COLO668 (cell line): ENCODE measurements around the gene MBTPS2.

Experiments
- DNase-seq: peaks from one replicate; lab custom pipeline; 2025; ENCODE audit not compliant: unreplicated experiment; lab: John Stamatoyannopoulos, UW

Gene MBTPS2

DNA sequence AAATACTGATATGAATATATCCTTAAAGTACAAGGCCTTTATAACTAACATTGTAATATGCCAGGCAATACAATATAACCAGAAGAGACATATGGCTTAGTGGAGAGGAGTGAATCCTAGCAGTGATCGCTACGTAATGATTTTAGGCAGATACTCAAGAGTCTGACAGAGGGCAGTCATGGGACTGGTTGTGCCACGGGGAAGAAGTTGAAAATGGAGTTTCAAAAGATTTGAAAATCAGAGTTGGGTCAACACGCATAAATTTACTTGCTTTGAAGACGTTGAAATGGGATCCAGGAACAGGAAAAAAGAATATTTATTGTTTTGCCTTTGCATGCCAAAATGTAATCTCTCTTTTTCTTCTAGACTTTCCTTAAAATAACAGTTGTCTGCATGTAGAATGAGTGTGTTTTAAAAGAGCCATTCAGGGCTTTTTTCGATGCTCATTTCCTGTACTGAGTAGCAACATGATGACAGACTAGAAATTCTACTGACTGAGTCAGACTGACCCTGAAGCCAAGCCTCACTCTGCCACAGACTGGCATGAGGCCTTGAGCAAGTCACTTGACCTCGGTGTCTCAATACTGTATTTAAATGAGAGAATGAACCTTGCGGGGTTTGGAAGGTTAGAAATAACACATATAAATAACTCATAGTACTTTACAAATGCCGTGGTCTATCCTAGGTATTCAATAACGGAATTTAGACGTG, 93.0 kb downstream of the MBTPS2 start:
- no peak for DNase-seq

- DNase-seq: no peak
These were observed 93.7 kb downstream of the MBTPS2 start for GRCh38 chrX:21933077-21933476.

DNA sequence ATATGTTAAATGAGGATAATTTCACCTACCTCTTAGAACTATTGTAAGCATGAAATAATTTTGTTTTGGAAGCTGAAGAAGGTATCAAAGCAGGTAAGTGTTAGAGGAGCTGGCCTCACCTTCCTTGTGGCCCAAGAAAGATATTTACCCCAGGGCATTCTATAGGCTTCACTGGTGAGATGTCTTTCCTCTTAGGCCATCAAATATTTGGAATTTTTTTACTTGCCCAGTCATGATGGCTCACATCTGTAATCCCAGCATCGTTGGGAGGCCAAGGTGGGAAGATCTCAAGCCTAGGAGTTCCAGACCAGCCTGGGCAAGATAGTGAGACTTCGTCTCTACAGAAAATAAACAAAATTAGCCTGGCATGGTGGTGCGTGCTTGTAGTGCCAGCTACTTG, 95.0 kb downstream of the MBTPS2 start:
- no peak for DNase-seq
